H7 (cell line): Measurements from ENCODE around the gene CARMIL1. TPM values are rescaled to one million over a fixed set of nuclear protein-coding genes. Genes with fewer than 3 reads are reported as not detected.

Experiments
- DNase-seq: peaks from one replicate; pipeline ENCODE4 v3.0.0; 2012
- H3K27me3 ChIP-seq: 2 replicates; pipeline ENCODE4 v1.6.0; 2011; ENCODE audit warnings: mild to moderate bottlenecking, low read length; ENCODE audit not compliant: control insufficient read depth, insufficient read depth
- H3K36me3 ChIP-seq: replicated peaks from 2 replicates; pipeline ENCODE4 v1.5.1; 2011; ENCODE audit warnings: low read length; ENCODE audit not compliant: control insufficient read depth, insufficient read depth
- H3K4me3 ChIP-seq: 2 replicates; pipeline ENCODE4 v1.5.1; 2011; ENCODE audit warnings: low read depth, mild to moderate bottlenecking, control low read depth, low read length, moderate library complexity; ENCODE audit not compliant: insufficient read depth
- total RNA-seq: library from RNA; depleted of rRNA; stranded (reverse); fragments of >200 nt; shearing (Covaris generic); gene quantifications from 2 replicates; pipeline ENCODE4 v1.2.3, GENCODE V29; 2014

CARMIL1 gene
- total RNA-seq, 1 experiment from 2014 or later, result 19.4 TPM

DNA sequence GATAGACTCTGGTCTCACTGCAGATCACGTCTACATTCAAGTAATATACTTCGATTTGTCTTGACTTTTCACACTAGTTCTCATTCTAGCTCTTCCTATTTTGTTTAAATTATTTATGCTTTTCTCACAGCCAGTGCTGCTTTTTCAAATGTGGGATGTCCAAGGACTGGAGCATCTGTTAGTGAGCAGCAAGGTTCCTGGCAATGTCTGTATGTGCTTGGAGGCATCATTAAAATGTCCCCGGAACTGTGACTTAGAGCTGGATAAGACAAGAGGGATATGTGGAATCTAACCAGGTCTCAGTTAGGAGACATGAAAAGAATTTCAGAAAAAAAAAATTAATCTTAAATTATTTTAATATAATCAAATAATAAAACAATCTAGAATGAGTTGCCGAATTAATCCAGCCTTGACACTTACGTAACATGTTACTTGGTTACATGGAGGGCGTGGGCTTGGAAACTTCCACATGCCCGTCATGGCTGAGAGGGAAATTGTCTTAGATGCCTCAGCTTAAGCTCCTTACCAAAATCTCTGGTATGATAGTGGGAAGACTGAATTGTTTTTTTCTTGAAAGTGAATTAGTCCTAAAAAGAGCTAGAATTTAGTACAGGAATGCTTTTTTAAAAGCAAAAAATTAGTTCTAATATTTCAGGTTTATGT is 21.4 kb upstream of the CARMIL1 start:
- Histone ChIP-seq H3K4me3 (no peak overlapping the region), H3K36me3 (no peaks in the 10 kb centered on the region), H3K27me3 (no peaks in the 10 kb centered on the region)
- no peak for DNase-seq

DNA sequence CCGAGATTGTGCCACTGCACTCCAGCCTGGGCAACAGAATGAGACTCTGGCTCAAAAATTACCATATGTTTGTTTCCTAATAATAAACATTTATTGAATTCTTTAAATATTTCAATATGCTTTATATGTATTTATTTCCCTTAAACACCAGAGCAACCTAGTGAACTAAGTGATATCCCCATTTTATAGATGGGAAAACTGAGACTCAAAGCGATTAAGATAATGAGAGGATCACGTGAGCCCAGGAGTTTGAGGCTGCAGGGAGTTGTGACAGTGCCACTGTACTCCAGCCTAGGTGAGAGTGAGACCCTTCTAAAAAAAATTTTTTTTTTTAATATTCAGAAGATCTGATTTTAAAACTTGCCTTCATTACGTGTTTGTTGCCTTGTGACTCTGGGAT is 19.4 kb upstream of the CARMIL1 start:
- no peak overlapping the region for H3K4me3 ChIP-seq
- H3K27me3 ChIP-seq, result no peaks in the 10 kb centered on the region
- DNase-seq, result no peak
- no peaks in the 10 kb centered on the region for H3K36me3 ChIP-seq

DNA sequence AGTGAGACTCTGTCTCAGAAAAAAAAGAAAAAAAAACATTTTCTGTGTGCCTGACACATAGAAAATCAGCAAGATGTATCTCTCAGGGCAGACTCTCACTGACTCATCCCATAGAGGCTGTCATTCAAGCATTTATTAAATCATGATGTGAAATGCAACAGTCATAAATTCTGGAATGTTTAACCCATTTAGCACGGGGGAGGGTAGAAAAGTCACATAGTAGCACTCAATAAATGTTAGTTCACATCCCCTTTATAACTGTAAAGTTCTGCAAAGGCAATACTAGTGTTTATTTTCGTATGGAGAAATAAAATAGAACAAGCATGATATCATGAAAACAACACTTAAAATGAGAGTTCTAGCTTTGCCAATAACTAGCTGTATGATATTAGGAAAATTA is 15.5 kb upstream of the CARMIL1 start:
- H3K4me3 ChIP-seq, result no peak overlapping the region
- H3K27me3 ChIP-seq, result no peaks in the 10 kb centered on the region
- no peaks in the 10 kb centered on the region for H3K36me3 ChIP-seq
- no peak for DNase-seq

DNA sequence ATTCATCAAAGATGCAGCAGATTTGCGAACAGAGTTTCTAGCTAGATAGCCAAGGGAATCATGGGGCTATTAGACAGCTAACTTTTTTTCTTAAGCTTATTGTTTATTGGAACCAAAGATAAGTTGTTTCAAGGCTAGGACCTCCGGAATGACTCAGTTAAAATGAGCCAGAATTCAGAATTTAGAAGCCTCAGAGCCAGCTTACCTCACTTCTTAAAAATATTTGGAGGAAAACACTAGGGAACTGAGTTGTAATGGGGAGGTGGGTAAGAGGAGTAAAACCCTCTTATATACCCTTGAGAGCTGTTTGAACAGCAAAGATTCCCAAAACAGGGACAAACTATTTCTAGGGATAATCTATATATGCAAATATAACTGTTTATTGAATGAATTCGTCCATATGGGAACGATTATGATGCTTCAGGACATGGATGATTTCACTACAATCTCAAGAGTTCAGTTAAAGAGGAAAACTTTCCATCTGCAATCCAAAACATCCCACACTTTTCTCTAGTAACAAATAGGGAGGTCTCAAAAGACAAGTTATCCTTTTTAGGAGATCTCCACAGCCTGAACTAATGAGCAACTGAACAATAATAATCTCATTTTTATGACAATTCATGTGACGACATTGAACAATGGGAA is 12.6 kb upstream of the CARMIL1 start:
- no peak overlapping the region for H3K4me3 ChIP-seq
- no peak for DNase-seq
- H3K36me3 ChIP-seq, result no peaks in the 10 kb centered on the region
- H3K27me3 ChIP-seq, result no peaks in the 10 kb centered on the region

DNA sequence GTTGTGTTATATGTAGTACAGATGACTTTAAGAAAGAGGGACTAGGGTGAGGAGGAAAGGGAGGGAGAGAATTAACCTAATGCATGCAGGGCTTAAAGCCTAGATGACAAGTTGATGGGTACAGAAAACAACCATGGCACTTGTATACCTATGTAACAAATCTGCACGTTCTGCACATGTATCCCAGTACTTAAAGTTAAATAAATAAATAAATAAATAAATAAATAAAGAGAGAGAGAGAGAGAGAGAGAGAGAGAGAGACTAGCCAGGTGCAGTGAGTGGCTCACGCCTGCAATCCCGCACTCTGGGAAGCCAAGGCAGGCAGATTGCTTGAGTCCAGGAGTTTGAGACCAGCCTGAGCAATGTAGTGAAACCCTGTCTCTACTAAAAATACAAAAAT is 11.5 kb upstream of the CARMIL1 start:
- Histone ChIP-seq H3K4me3 (no peak overlapping the region), H3K36me3 (no peaks in the 10 kb centered on the region), H3K27me3 (no peaks in the 10 kb centered on the region)
- DNase-seq, result no peak

DNA sequence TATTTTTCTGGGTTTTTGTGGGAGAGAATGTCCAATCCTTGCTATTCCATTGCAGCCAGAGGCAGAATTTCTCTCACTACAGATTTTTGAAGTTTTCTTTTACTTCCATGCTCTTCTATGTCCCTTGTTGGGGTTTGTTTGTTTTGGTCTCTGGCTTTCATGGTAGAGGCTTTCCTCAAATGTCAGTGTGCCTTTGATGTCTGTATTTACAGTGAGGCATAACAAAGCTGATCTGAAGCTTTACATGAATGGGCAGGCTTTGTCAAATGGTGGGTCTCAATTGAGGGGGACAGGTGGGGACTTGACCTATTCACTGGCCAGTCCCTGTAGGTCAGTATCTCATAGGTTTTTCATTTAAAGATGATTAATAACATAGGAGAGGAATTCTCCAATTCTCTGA is 8.6 kb upstream of the CARMIL1 start:
- DNase-seq, result no peak
- H3K4me3 ChIP-seq, result no peak overlapping the region
- H3K36me3 ChIP-seq, result no peaks in the 10 kb centered on the region
- no peaks in the 10 kb centered on the region for H3K27me3 ChIP-seq

GRCh38 chr6:25275436-25275835 is 3.7 kb upstream of the CARMIL1 start:
- no peak for DNase-seq
- no peaks in the 10 kb centered on the region for H3K36me3 ChIP-seq
- H3K27me3 ChIP-seq, result no peaks in the 10 kb centered on the region
- H3K4me3 ChIP-seq, result no peak overlapping the region

DNA sequence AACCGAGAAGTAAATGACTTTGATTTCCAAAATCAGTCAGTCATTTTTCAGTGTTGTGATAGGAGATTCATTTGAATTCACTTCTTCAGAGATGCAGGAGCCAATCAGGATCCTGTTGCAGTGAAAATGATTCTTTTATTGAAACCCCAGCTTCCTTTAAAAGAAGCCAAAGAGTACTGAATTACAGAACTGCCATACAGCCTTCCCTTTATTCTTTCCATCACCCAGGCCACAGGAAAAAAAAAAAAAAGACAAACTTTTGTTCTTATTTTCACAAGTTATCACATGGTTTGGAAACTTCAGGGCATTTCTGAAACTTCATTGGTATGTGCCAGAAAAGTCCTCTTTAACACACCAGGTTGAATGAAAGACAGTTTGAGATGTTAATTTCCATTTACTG is 1.8 kb upstream of the CARMIL1 start:
- Histone ChIP-seq H3K4me3 (no peak overlapping the region), H3K36me3 (no peaks in the 10 kb centered on the region), H3K27me3 (no peaks in the 10 kb centered on the region)
- DNase-seq, result no peak

GRCh38 chr6:25277857-25278256 is 1.3 kb upstream of the CARMIL1 start:
- Histone ChIP-seq H3K4me3 (no peak overlapping the region), H3K27me3 (no peaks in the 10 kb centered on the region), H3K36me3 (no peaks in the 10 kb centered on the region)
- DNase-seq, result no peak

GRCh38 chr6:25278261-25278913 is 787 bp upstream of the CARMIL1 start:
- Histone ChIP-seq H3K36me3 (no peaks in the 10 kb centered on the region), H3K27me3 (no peaks in the 10 kb centered on the region), H3K4me3 (peak overlapping the region; percentile 98)
- DNase-seq, result peak; percentile 12

DNA sequence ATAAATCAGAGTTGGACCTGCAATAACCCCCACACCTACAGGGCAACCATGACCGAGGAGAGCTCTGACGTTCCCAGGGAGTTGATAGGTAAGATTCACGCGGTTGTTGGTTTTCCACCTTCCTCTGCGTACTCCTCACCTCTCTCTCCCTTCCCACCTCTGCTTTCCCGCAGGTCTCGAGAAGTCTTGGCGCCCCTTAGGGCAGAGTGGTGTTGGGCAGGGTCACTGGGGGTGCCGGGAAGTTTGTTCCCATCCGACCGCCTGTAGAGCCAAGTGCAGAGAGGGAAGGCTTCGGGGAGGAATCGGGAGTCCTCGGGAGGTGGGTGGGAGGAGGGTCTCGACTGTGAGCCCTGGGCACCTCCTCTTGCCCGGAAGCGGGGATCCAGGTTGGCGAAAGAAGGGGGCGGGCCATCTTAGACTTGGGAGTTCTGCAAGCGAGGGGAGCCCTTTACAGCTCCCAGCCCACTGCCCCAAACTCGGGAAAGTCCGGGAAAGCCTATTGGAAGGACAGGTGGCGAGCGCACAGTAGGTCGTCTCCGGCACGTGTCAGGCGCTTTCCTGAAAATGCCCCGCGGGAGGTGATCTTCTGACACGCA is 672 bp downstream of the CARMIL1 start:
- Histone ChIP-seq H3K36me3 (no peaks in the 10 kb centered on the region), H3K27me3 (no peaks in the 10 kb centered on the region), H3K4me3 (peak overlapping the region; percentile 98)
- peak; percentile 74 for DNase-seq

- Histone ChIP-seq H3K36me3 (no peaks in the 10 kb centered on the region), H3K4me3 (peak overlapping the region; percentile 98), H3K27me3 (no peaks in the 10 kb centered on the region)
- DNase-seq, result no peak
These were observed 1.3 kb downstream of the CARMIL1 start for GRCh38 chr6:25280344-25281074.

- Histone ChIP-seq H3K4me3 (no peak overlapping the region), H3K36me3 (no peaks in the 10 kb centered on the region), H3K27me3 (no peaks in the 10 kb centered on the region)
- no peak for DNase-seq
These were observed 7.7 kb downstream of the CARMIL1 start for GRCh38 chr6:25286891-25287290.

DNA sequence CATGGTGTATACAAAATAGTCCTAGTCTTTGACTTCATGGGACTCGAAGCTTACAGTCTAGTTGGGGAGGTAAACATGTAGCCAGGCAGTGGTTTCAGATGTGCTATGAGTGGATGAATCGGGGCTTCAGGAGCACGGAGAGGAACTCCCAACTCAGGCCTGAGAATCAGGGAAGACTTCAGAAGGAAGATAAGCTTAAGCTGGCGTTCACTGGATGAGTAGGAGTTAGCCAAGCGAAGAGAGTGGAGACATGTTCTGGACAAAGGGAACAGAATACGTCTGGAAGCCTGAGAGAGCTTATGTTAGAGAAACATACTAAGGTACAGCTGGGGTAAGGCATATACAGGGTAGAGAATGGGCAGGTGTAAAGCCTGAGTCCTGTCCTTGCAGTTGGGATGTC is 8.8 kb downstream of the CARMIL1 start:
- Histone ChIP-seq H3K4me3 (no peak overlapping the region), H3K27me3 (no peaks in the 10 kb centered on the region), H3K36me3 (no peaks in the 10 kb centered on the region)
- no peak for DNase-seq
